ENCODE results near the gene TMEM238. TPM values are rescaled to one million over a fixed set of nuclear protein-coding genes. Genes with fewer than 3 reads are reported as not detected.

The TMEM238 gene
- total RNA-seq, 2 experiments from 2014 or later = 14.1 to 23.0 TPM

GRCh38 chr19:55392820-55393761 lies 9.0 kb upstream of the TMEM238 start:
- DNase-seq = no peak
- Mint-ChIP-seq H3K27ac (no peak overlapping the region), H3K36me3 (peaks cover 19% of the 10 kb centered on the region), H3K27me3 (no peaks in the 10 kb centered on the region), H3K9me3 (ENCODE audit: low read depth) (no peaks in the 10 kb centered on the region), H3K4me1 (peaks cover 25% of the 10 kb centered on the region), H3K4me3 (no peak overlapping the region)
- no peak for ATAC-seq
- CTCF ChIA-PET = no interaction called here

- Mint-ChIP-seq H3K4me3 (no peak overlapping the region), H3K36me3 (peaks cover 30% of the 10 kb centered on the region), H3K27me3 (no peaks in the 10 kb centered on the region), H3K9me3 (ENCODE audit: low read depth) (no peaks in the 10 kb centered on the region), H3K27ac (no peak overlapping the region), H3K4me1 (peaks cover 30% of the 10 kb centered on the region)
- CTCF ChIA-PET = interaction anchor here (2.2 kb wide), 1 partner anchor 100 kb away, joined by 4 read pairs; no protein-coding TSS in a partner anchor
- DNase-seq = no peak
- no peak for ATAC-seq
Observed at GRCh38 chr19:55391702-55392615, 7.9 kb upstream of the TMEM238 start.

DNA sequence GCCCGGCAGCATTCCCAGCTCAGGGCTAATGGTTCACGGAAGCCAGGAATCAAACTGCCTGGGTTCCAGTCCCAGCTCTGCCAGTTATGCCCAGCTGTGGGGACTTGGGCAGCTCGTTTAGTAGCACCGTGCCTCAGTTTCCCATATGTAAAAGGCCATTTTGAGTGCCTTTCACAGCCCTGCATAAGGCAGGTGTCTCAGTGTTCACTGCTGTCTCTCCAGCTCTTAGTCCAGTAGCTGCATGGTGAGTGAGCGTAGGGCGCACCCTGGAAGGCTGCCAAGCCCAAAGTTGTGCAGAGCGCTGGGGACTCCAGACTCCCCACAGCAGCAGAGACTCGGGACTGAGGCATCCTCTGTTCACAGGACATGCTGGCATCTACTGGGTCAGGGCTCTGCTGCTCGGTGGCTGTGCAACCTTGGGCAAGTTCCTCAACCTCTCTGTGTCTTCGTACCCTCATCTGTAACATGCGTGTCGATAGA lies 7.1 kb upstream of the TMEM238 start:
- DNase-seq = no peak
- H3K4me3 Mint-ChIP-seq = no peak overlapping the region
- no peak for ATAC-seq
- peaks cover 34% of the 10 kb centered on the region for H3K4me1 Mint-ChIP-seq
- peaks cover 37% of the 10 kb centered on the region for H3K36me3 Mint-ChIP-seq
- peak overlapping the region; percentile 11 for H3K27ac Mint-ChIP-seq
- CTCF ChIA-PET = interaction anchor here (2.2 kb wide), 1 partner anchor 99 kb away, joined by 4 read pairs; no protein-coding TSS in a partner anchor
- no peaks in the 10 kb centered on the region for H3K9me3 Mint-ChIP-seq (ENCODE audit: low read depth)
- no peaks in the 10 kb centered on the region for H3K27me3 Mint-ChIP-seq

- Mint-ChIP-seq H3K4me3 (no peak overlapping the region), H3K4me1 (peaks cover 34% of the 10 kb centered on the region), H3K27ac (no peak overlapping the region), H3K9me3 (ENCODE audit: low read depth) (no peaks in the 10 kb centered on the region), H3K27me3 (no peaks in the 10 kb centered on the region), H3K36me3 (peaks cover 43% of the 10 kb centered on the region)
- CTCF ChIA-PET = interaction anchor here (0.6 to 2.2 kb wide), 4 partner anchors 17 to 113 kb away, joined by 3 to 4 read pairs (median 4); partner anchors contain the start of gene UBE2S
- DNase-seq (no peak), ATAC-seq (no peak)
Observed at GRCh38 chr19:55390461-55390880, 6.4 kb upstream of the TMEM238 start.

- CTCF ChIA-PET = interaction anchor here (1.0 to 2.2 kb wide), 6 partner anchors 28 to 224 kb away, joined by 3 to 4 read pairs (median 4); partner anchors contain the start of gene DNAAF3
- Mint-ChIP-seq H3K27ac (no peak overlapping the region), H3K9me3 (ENCODE audit: low read depth) (no peaks in the 10 kb centered on the region), H3K27me3 (no peaks in the 10 kb centered on the region), H3K4me1 (peaks cover 36% of the 10 kb centered on the region), H3K4me3 (peak overlapping the region; percentile 15), H3K36me3 (peaks cover 43% of the 10 kb centered on the region)
- DNase-seq = no peak
- no peak for ATAC-seq
Observed at GRCh38 chr19:55389386-55390317, 5.6 kb upstream of the TMEM238 start.

- peak overlapping the region; percentile 96 for H3K4me3 Mint-ChIP-seq
Observed at GRCh38 chr19:55387736-55388497, 3.8 kb upstream of the TMEM238 start.

DNA sequence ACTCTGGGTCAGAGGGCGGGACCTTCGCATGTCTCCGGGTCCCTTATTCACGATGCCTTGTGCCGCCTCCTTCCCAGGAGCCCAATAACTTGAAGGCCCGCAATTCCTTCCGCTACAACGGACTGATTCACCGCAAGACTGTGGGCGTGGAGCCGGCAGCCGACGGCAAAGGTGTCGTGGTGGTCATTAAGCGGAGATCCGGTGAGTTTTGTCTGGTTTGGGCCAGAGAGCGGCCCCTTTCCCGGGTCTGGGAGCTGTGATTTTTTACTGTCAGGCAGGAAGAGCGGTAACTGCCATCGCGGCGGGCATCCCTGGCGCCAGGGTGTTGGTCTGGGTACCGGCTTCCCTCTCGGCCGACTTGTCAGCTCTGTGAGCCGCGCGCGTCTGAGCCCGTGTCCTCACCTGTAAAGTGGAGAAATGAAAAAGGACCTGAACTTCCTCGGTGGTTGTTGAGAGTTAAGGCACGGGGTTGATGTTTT lies 2.4 kb upstream of the TMEM238 start:
- ATAC-seq (no peak), DNase-seq (no peak)
- CTCF ChIA-PET = interaction anchor here (2.0 kb wide), 2 partner anchors 48 to 118 kb away, joined by 5 to 10 read pairs; partner anchors contain the start of gene KMT5C
- Mint-ChIP-seq H3K27me3 (no peaks in the 10 kb centered on the region), H3K36me3 (peaks cover 53% of the 10 kb centered on the region), H3K9me3 (ENCODE audit: low read depth) (no peaks in the 10 kb centered on the region), H3K27ac (peak overlapping the region; percentile 96), H3K4me1 (peaks cover 59% of the 10 kb centered on the region), H3K4me3 (peak overlapping the region; percentile 96)

More at GRCh38 chr19:55387736-55388497, 3.8 kb upstream of the TMEM238 start:
- Mint-ChIP-seq H3K9me3 (ENCODE audit: low read depth) (no peaks in the 10 kb centered on the region), H3K4me1 (peaks cover 45% of the 10 kb centered on the region), H3K27me3 (no peaks in the 10 kb centered on the region), H3K36me3 (peaks cover 43% of the 10 kb centered on the region), H3K27ac (peak overlapping the region; percentile 96)
- CTCF ChIA-PET = interaction anchor here (1.0 to 2.0 kb wide), 7 partner anchors 16 to 222 kb away, joined by 3 to 10 read pairs (median 5); partner anchors contain the start of genes DNAAF3 and KMT5C
- DNase-seq (no peak), ATAC-seq (no peak)

- CTCF ChIA-PET = interaction anchor here (2.0 kb wide), 1 partner anchor 118 kb away, joined by 10 read pairs; no protein-coding TSS in a partner anchor
- Mint-ChIP-seq H3K9me3 (ENCODE audit: low read depth) (no peaks in the 10 kb centered on the region), H3K4me1 (peaks cover 61% of the 10 kb centered on the region), H3K27ac (peak within 1 kb of the TSS; percentile 96), H3K27me3 (no peaks in the 10 kb centered on the region), H3K4me3 (peak within 1 kb of the TSS; percentile 96), H3K36me3 (peaks cover 53% of the 10 kb centered on the region)
- DNase-seq = peak; percentile 99
- ATAC-seq = peak; percentile 72
Observed at GRCh38 chr19:55385724-55386492, 1.8 kb upstream of the TMEM238 start, which contains the start of gene RPL28. Gene RPL28 (plus strand): TSS chr19:55385932. CDS start chr19:55386358, 426 bp downstream.

DNA sequence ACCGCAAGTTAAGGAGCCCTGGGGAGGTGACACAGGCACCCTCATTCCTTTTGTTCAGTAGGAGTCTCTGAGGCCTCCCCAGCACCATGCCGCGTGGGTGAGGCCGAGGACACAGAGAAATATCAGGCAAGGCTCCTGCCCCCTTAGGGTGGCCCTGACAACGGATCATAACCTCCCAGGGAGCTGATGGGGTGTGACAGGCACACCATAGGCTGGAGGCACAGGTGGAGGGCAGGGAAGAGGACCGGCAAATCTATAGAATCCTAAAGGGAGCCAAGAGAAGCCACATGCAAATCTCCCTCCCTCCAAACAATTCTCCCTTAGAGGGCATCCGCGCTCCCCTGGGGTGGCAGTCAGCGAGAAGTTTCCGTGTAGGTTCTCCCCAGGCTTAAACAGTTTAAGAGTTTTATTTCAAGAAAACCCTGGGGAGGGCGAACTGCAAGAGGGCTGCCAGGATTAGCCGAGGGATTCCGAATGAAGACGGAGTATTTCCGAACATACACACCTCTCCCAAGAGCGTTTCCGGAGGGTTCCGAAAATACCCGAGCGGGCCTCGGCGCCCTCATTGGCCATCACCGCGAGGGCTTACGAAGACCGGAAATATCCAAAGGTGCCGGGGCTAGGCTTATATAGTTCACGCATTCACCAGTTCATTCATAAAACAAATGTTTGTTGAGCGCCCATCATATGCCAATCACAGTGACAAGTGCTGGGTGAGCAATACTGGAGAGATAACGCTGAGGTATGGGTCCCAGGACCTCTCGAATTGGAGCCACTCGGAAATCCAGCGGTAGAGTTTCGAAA lies 1.0 kb upstream of the TMEM238 start:
- no peaks in the 10 kb centered on the region for H3K27me3 Mint-ChIP-seq
- H3K4me3 Mint-ChIP-seq = peak overlapping the region; percentile 96
- peak; percentile 80 for ATAC-seq
- CTCF ChIA-PET = interaction anchor here (1.1 to 3.4 kb wide), 10 partner anchors 33 to 244 kb away, joined by 3 to 58 read pairs (median 15); partner anchors contain the start of gene KMT5C
- H3K4me1 Mint-ChIP-seq = peaks cover 58% of the 10 kb centered on the region
- no peaks in the 10 kb centered on the region for H3K9me3 Mint-ChIP-seq (ENCODE audit: low read depth)
- H3K27ac Mint-ChIP-seq = peak overlapping the region; percentile 96
- H3K36me3 Mint-ChIP-seq = peaks cover 53% of the 10 kb centered on the region
- peak; percentile 99 for DNase-seq

All from activated CD8-positive, alpha-beta memory T cell treated with anti-CD3 and anti-CD28 coated beads, Interleukin-2, amount 10 ng/mL, durations not matched to agents 7 days and 5 days (primary cell).